GM12878 (cell line): Measurements from ENCODE around the gene BCKDK. TPM values are rescaled to one million over a fixed set of nuclear protein-coding genes. Genes with fewer than 3 reads are reported as not detected.

Experiments
- EGR1 ChIP-seq, 2 experiments: IDR thresholded peaks; 1 replicate in 1 of 2; 2 replicates in 1 of 2; pipeline ENCODE4 v1.6.1; 2011 to 2012; ENCODE audit warnings: low read depth in 2 of 2, low read length in 2 of 2, borderline replicate concordance in 1 of 2, mild to moderate bottlenecking in 1 of 2, moderate library complexity in 1 of 2
- HDAC2 ChIP-seq: fragments of 200-600 bp; sonication (generic); IDR thresholded peaks from 2 replicates; pipeline ENCODE4 v1.6.1; 2017
- IKZF2 ChIP-seq, 2 experiments: fragments of 450-650 bp; IDR thresholded peaks; 2 replicates each; pipeline ENCODE4 v1.6.1; 2017; ENCODE audit warnings: mild to moderate bottlenecking in 2 of 2, moderate library complexity in 2 of 2
- IRF4 ChIP-seq: IDR thresholded peaks from 2 replicates; pipeline ENCODE4 v1.6.1; 2011; ENCODE audit warnings: low read depth, low read length
- LARP7 ChIP-seq: fragments of 450-650 bp; IDR thresholded peaks from 2 replicates; pipeline ENCODE4 v1.6.1; 2017; ENCODE audit warnings: mild to moderate bottlenecking
- MEF2B ChIP-seq: fragments of 450-650 bp; IDR thresholded peaks from 2 replicates; pipeline ENCODE4 v1.6.1; 2018; ENCODE audit warnings: mild to moderate bottlenecking, moderate library complexity; ENCODE audit not compliant: partially characterized antibody, poor library complexity, severe bottlenecking
- NFIC ChIP-seq: IDR thresholded peaks from 2 replicates; pipeline ENCODE4 v1.6.1; 2012; ENCODE audit warnings: low read depth, mild to moderate bottlenecking, inconsistent platforms, low read length, moderate library complexity
- PAX5 ChIP-seq: IDR thresholded peaks from 2 replicates; pipeline ENCODE4 v1.6.1; 2011; ENCODE audit warnings: low read depth, low read length, borderline replicate concordance
- RAD51 ChIP-seq: fragments of 450-650 bp; IDR thresholded peaks from 2 replicates; pipeline ENCODE4 v1.6.1; 2016; ENCODE audit warnings: moderate library complexity, mild to moderate bottlenecking, inconsistent platforms
- SREBF2 ChIP-seq: IDR thresholded peaks from 2 replicates; pipeline ENCODE4 v1.6.1; 2012; ENCODE audit warnings: mild to moderate bottlenecking, low read length
- SRF ChIP-seq, 2 experiments: IDR thresholded peaks; 2 replicates each; pipeline ENCODE4 v1.6.1; 2011; ENCODE audit warnings: low read depth in 2 of 2, low read length in 2 of 2, mild to moderate bottlenecking in 1 of 2, moderate library complexity in 1 of 2
- STAT1 ChIP-seq: fragments of 450-650 bp; conservative IDR thresholded peaks from 2 replicates; pipeline ENCODE4 v1.6.1; 2014; ENCODE audit warnings: antibody characterized with exemption, mild to moderate bottlenecking
- TBL1XR1 ChIP-seq: IDR thresholded peaks from 2 replicates; pipeline ENCODE4 v1.6.1; 2012; ENCODE audit warnings: low read depth, low read length, improper control_type of control experiment
- YBX1 ChIP-seq: fragments of 450-650 bp; IDR thresholded peaks from 2 replicates; pipeline ENCODE4 v1.6.1; 2016; ENCODE audit warnings: antibody characterized with exemption
- ZBED1 ChIP-seq: IDR thresholded peaks from 2 replicates; pipeline ENCODE4 v1.6.1; 2016; ENCODE audit warnings: borderline replicate concordance
- ZNF217 ChIP-seq: fragments of 450-650 bp; IDR thresholded peaks from 2 replicates; pipeline ENCODE4 v1.6.1; 2017; ENCODE audit warnings: antibody characterized with exemption, mild to moderate bottlenecking
- ZNF24 ChIP-seq: fragments of 450-650 bp; IDR thresholded peaks from 2 replicates; pipeline ENCODE4 v1.6.1; 2017; ENCODE audit warnings: antibody characterized with exemption, mild to moderate bottlenecking
- polyA plus RNA-seq, 11 experiments: library from polyadenylated mRNA; depleted of rRNA in 4 of 11; unstranded in 6 of 11; stranded (reverse) in 5 of 11; fragments of >200 nt; fragmentation: Nextera tagmentation in 4 of 11; fragmentation: Illumina TruSeq in 1 of 11; extraction: Ambion mirVana in 4 of 11; extraction: Trizol in 1 of 11; gene quantifications; 1 replicate in 1 of 11; 2 replicates in 10 of 11; pipeline versions ENCODE4 v1.2.1 to v1.2.3, GENCODE V29; 2011 to 2016; ENCODE audit warnings: inconsistent platforms in 2 of 11, missing spikeins in 2 of 11, low read depth in 1 of 11
- total RNA-seq, 4 experiments: library from RNA; depleted of rRNA in 3 of 4; stranded (reverse); fragments of >200 nt in 3 of 4; fragmentation: Illumina TruSeq in 1 of 4; extraction: Trizol in 1 of 4; gene quantifications; 2 replicates each; pipeline versions ENCODE4 v1.2.1 to v1.2.3, GENCODE V29; 2013 to 2021
- TF ChIP-seq, protein P1 (sequence below): fragments of 450-650 bp; IDR thresholded peaks from 2 replicates; pipeline ENCODE4 v1.6.1; 2017; ENCODE audit warnings: mild to moderate bottlenecking, moderate library complexity
- TF ChIP-seq, protein P2 (sequence below): fragments of 450-650 bp; formaldehyde crosslinking; IDR thresholded peaks from 2 replicates; pipeline ENCODE4 v1.5.0; 2022; ENCODE audit warnings: mild to moderate bottlenecking, missing genetic modification characterization
- TF ChIP-seq, protein P3 (sequence below): fragments of 450-650 bp; formaldehyde crosslinking; IDR thresholded peaks from 2 replicates; pipeline ENCODE4 v1.4.0; 2020; ENCODE audit warnings: mild to moderate bottlenecking, moderate library complexity
- TF ChIP-seq, protein P4 (sequence below): IDR thresholded peaks from 2 replicates; pipeline ENCODE4 v1.6.1; 2011; ENCODE audit warnings: low read depth, mild to moderate bottlenecking, low read length, moderate library complexity, borderline replicate concordance; ENCODE audit errors: extremely low read depth

BCKDK gene
- total and polyA plus RNA-seq, 10 of the 15 experiments (the other 5 are each of a cell fraction or from before 2014, with no cell fraction given): 0.68 to 56.6 (median 32.8) TPM

DNA sequence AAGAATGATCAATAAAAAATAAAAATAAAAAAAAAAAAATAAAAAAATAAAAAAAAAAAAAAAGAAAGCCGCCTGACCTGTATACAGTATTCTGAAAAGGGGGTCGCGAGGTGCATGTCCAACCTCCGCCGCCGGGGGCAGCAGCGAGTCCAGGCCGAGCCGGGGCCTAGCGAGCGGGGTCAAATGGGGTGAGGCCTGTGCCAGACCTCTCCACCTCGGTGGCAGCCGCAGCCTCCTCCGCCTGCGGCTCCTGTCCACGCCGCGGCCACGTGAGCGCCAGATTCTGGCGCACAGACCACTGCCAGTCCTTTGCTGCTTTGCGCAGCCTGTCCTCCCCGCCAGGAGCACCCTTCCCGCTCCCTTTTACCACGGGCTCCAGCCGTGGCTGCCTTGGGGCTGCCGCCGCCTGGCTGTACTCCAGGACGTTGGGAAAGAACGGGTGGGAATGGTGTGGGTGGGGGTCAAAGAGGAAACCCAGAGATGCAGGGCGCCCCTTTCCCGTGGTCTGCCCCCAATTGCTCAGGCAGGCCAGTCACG is 2.4 kb upstream of the BCKDK start (continued):
- TF ChIP-seq, protein P1, sequence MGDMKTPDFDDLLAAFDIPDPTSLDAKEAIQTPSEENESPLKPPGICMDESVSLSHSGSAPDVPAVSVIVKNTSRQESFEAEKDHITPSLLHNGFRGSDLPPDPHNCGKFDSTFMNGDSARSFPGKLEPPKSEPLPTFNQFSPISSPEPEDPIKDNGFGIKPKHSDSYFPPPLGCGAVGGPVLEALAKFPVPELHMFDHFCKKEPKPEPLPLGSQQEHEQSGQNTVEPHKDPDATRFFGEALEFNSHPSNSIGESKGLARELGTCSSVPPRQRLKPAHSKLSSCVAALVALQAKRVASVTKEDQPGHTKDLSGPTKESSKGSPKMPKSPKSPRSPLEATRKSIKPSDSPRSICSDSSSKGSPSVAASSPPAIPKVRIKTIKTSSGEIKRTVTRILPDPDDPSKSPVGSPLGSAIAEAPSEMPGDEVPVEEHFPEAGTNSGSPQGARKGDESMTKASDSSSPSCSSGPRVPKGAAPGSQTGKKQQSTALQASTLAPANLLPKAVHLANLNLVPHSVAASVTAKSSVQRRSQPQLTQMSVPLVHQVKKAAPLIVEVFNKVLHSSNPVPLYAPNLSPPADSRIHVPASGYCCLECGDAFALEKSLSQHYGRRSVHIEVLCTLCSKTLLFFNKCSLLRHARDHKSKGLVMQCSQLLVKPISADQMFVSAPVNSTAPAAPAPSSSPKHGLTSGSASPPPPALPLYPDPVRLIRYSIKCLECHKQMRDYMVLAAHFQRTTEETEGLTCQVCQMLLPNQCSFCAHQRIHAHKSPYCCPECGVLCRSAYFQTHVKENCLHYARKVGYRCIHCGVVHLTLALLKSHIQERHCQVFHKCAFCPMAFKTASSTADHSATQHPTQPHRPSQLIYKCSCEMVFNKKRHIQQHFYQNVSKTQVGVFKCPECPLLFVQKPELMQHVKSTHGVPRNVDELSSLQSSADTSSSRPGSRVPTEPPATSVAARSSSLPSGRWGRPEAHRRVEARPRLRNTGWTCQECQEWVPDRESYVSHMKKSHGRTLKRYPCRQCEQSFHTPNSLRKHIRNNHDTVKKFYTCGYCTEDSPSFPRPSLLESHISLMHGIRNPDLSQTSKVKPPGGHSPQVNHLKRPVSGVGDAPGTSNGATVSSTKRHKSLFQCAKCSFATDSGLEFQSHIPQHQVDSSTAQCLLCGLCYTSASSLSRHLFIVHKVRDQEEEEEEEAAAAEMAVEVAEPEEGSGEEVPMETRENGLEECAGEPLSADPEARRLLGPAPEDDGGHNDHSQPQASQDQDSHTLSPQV: peak; percentile 33; the same call in 1 of the 2 replicates
- TF ChIP-seq EGR1 (IDR thresholded peaks at IDR 0.05; ENCODE audit: borderline replicate concordance in 1 of 2, low read depth in 2 of 2, low read length in 2 of 2) (no peak), RAD51 (no peak), SREBF2 (no peak), YBX1 (no peak), PAX5 (no peak), NFIC (no peak), ZNF24 (no peak), LARP7 (no peak), IKZF2 (IDR thresholded peaks at IDR 0.05) (0 out of 4 replicates have a peak, but pooled peaks of 1 of the 2 experiments have one; percentile 32), MEF2B (no peak), IRF4 (no peak), TBL1XR1 (no peak), STAT1 (no peak), HDAC2 (no peak), SRF (IDR thresholded peaks at IDR 0.05; ENCODE audit: low read depth in 2 of 2, low read length in 2 of 2) (no peak), ZNF217 (no peak), ZBED1 (no peak)
- TF ChIP-seq, protein P2, sequence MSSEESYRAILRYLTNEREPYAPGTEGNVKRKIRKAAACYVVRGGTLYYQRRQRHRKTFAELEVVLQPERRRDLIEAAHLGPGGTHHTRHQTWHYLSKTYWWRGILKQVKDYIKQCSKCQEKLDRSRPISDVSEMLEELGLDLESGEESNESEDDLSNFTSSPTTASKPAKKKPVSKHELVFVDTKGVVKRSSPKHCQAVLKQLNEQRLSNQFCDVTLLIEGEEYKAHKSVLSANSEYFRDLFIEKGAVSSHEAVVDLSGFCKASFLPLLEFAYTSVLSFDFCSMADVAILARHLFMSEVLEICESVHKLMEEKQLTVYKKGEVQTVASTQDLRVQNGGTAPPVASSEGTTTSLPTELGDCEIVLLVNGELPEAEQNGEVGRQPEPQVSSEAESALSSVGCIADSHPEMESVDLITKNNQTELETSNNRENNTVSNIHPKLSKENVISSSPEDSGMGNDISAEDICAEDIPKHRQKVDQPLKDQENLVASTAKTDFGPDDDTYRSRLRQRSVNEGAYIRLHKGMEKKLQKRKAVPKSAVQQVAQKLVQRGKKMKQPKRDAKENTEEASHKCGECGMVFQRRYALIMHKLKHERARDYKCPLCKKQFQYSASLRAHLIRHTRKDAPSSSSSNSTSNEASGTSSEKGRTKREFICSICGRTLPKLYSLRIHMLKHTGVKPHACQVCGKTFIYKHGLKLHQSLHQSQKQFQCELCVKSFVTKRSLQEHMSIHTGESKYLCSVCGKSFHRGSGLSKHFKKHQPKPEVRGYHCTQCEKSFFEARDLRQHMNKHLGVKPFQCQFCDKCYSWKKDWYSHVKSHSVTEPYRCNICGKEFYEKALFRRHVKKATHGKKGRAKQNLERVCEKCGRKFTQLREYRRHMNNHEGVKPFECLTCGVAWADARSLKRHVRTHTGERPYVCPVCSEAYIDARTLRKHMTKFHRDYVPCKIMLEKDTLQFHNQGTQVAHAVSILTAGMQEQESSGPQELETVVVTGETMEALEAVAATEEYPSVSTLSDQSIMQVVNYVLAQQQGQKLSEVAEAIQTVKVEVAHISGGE (CRISPR knock-in tag): no peak
- TF ChIP-seq, protein P3, sequence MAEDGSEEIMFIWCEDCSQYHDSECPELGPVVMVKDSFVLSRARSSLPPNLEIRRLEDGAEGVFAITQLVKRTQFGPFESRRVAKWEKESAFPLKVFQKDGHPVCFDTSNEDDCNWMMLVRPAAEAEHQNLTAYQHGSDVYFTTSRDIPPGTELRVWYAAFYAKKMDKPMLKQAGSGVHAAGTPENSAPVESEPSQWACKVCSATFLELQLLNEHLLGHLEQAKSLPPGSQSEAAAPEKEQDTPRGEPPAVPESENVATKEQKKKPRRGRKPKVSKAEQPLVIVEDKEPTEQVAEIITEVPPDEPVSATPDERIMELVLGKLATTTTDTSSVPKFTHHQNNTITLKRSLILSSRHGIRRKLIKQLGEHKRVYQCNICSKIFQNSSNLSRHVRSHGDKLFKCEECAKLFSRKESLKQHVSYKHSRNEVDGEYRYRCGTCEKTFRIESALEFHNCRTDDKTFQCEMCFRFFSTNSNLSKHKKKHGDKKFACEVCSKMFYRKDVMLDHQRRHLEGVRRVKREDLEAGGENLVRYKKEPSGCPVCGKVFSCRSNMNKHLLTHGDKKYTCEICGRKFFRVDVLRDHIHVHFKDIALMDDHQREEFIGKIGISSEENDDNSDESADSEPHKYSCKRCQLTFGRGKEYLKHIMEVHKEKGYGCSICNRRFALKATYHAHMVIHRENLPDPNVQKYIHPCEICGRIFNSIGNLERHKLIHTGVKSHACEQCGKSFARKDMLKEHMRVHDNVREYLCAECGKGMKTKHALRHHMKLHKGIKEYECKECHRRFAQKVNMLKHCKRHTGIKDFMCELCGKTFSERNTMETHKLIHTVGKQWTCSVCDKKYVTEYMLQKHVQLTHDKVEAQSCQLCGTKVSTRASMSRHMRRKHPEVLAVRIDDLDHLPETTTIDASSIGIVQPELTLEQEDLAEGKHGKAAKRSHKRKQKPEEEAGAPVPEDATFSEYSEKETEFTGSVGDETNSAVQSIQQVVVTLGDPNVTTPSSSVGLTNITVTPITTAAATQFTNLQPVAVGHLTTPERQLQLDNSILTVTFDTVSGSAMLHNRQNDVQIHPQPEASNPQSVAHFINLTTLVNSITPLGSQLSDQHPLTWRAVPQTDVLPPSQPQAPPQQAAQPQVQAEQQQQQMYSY: no peak
- TF ChIP-seq, protein P4, sequence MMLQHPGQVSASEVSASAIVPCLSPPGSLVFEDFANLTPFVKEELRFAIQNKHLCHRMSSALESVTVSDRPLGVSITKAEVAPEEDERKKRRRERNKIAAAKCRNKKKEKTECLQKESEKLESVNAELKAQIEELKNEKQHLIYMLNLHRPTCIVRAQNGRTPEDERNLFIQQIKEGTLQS: no peak
